Chondrocyte (in vitro differentiated cells): Measurements from ENCODE around the gene CTR9. TPM values are rescaled to one million over a fixed set of nuclear protein-coding genes. Genes with fewer than 3 reads are reported as not detected.

Experiments
- DNase-seq: peaks from one replicate; pipeline ENCODE4 v3.0.0; 2021; ENCODE audit warnings: mixed read lengths, low spot score
- H3K27ac Mint-ChIP-seq: one replicate; pipeline ENCODE4 v1.8.0; 2021; ENCODE audit warnings: mild to moderate bottlenecking, moderate library complexity, mixed read lengths; ENCODE audit not compliant: unreplicated experiment
- H3K27me3 Mint-ChIP-seq: 2 replicates; pipeline ENCODE4 v1.8.0; 2021; ENCODE audit warnings: low read depth, mixed read lengths
- H3K36me3 Mint-ChIP-seq: 2 replicates; pipeline ENCODE4 v1.8.0; 2021; ENCODE audit warnings: low read depth, mixed read lengths
- H3K4me1 Mint-ChIP-seq: 2 replicates; pipeline ENCODE4 v1.8.0; 2021; ENCODE audit warnings: low read depth, mild to moderate bottlenecking, mixed read lengths
- H3K4me3 Mint-ChIP-seq: one replicate; pipeline ENCODE4 v1.8.0; 2021; ENCODE audit warnings: mild to moderate bottlenecking, moderate library complexity, mixed read lengths; ENCODE audit not compliant: unreplicated experiment
- H3K9me3 Mint-ChIP-seq: 2 replicates; pipeline ENCODE4 v1.8.0; 2021; ENCODE audit warnings: low read depth, mixed read lengths
- CTCF ChIP-seq: fragments of 200-600 bp; sonication (generic); IDR thresholded peaks from 2 replicates; pipeline ENCODE4 v1.5.0; 2021; ENCODE audit warnings: antibody characterized with exemption, mild to moderate bottlenecking, moderate library complexity
- total RNA-seq: library from RNA; stranded (reverse); gene quantifications from 3 replicates; pipeline ENCODE4 v1.2.1, GENCODE V29; 2021

The CTR9 gene
- total RNA-seq, 1 donor from 2014 or later, result 24.7 TPM

GRCh38 chr11:10779086-10779485 lies 28.0 kb downstream of the CTR9 start:
- peak overlapping the region; percentile 89 for H3K27ac Mint-ChIP-seq
- H3K27me3 Mint-ChIP-seq, result no peaks in the 10 kb centered on the region
- TF ChIP-seq CTCF, result no peak
- H3K9me3 Mint-ChIP-seq, result no peaks in the 10 kb centered on the region
- no peak overlapping the region for H3K4me3 Mint-ChIP-seq
- DNase-seq, result no peak
- H3K4me1 Mint-ChIP-seq, result peaks cover 10% of the 10 kb centered on the region
- H3K36me3 Mint-ChIP-seq, result peaks cover 29% of the 10 kb centered on the region

DNA sequence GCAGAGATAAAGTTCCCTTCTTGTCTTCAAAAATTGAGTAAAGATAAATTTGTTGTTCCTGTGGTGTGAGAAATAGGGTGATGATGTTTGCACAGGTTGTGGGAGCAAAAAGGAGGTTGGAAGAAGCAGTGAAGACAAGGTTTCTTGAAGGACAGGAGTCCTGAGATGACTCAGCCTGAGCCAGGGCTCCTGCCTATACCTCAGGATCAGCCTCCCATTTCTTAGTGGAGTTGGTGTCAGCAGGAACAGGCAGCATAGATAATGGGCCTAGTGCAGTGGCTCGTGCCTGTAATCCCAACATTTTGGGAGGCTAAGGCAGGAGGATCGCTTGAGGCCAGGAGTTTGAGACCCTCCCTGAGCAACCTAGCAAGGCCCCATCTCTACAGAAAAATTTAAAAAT lies 29.0 kb downstream of the CTR9 start:
- Mint-ChIP-seq H3K36me3 (peaks cover 21% of the 10 kb centered on the region), H3K4me1 (peaks cover 10% of the 10 kb centered on the region), H3K27me3 (no peaks in the 10 kb centered on the region), H3K27ac (no peak overlapping the region), H3K9me3 (no peaks in the 10 kb centered on the region), H3K4me3 (no peak overlapping the region)
- DNase-seq, result no peak
- no peak for TF ChIP-seq CTCF

DNA sequence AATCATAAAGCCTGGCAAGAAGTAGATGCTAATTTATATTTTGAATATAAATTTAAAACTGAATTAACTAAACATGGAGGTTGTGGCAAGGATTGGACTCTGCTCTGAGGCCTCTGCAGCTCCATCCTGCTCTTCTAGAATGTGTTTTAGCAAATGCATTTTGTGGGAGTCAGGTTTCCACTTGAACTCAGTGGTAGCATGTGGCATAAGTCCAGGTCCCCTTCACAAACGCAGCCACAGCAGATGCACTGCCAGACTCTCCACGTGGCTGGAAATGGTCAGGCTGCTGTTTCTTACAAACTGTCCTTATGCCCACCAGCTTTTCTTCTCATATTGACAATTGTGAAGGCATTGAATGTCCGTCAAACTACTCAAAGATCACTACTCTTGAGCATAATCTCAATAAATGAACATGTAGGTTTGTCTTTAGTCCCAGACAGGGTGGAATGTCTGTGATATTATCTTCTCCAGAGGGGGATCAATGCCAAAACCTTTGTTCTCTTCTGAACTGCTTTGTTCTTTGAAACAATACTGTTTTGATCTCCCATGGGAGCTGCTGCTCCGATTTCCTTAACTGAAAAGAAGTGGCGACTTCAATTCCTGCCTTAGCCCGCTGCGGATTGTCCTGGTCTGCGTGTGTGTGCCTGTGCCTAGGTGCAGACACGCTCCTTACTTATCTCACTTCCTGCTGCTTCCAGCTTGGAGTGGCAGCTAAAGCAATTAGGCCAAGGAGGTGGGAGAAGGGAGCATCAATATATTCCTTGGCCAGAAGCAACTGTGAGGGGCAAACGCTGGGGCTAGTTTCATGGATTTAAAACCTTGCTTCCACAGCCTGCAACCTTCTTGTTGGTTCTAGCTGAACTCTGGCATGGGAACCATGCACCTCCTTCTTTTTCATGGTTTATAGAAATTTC lies 33.4 kb downstream of the CTR9 start:
- no peaks in the 10 kb centered on the region for H3K9me3 Mint-ChIP-seq
- no peak for DNase-seq
- H3K4me1 Mint-ChIP-seq, result no peaks in the 10 kb centered on the region
- no peak for TF ChIP-seq CTCF
- H3K36me3 Mint-ChIP-seq, result no peaks in the 10 kb centered on the region
- H3K27ac Mint-ChIP-seq, result no peak overlapping the region
- no peak overlapping the region for H3K4me3 Mint-ChIP-seq
- H3K27me3 Mint-ChIP-seq, result no peaks in the 10 kb centered on the region

DNA sequence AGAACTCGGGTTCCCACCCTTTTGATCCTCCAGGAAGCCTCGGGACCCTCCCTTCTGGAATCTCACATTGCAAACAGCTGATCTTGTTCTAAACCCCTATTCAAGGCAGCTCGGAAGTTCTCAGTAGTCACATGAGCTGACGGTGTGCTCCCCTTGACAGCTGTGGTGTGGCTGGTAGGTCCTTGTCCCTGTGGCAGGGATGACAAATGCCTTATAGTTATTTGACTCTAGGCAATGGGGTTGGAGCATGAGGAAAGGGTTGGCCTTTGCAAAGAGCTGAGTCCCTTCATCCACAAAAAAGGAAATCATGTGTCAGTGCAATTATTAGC lies 34.1 kb downstream of the CTR9 start:
- no peak overlapping the region for H3K4me3 Mint-ChIP-seq
- H3K36me3 Mint-ChIP-seq, result no peaks in the 10 kb centered on the region
- DNase-seq, result no peak
- TF ChIP-seq CTCF, result no peak
- H3K27ac Mint-ChIP-seq, result no peak overlapping the region
- no peaks in the 10 kb centered on the region for H3K9me3 Mint-ChIP-seq
- no peaks in the 10 kb centered on the region for H3K27me3 Mint-ChIP-seq
- H3K4me1 Mint-ChIP-seq, result no peaks in the 10 kb centered on the region

DNA sequence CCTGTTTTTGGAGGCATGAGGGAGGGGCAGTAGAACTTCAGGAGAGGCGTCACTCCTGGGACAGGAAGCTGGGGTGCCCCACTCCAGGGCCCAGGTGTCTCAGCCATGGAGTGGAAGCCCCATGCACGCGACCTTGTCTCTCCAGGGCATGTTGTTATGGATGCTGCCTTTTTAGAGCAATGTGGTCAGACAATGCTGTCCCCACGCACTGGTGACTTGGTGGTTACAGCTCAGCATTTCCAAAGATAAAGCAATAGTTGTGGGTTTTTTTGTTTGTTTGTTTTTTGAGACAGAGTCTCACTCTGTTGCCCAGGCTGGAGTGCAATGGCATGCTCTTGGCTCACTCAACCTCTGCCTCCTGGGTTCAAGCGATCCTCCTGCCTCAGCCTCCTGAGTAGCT lies 35.4 kb downstream of the CTR9 start:
- no peaks in the 10 kb centered on the region for H3K36me3 Mint-ChIP-seq
- H3K9me3 Mint-ChIP-seq, result no peaks in the 10 kb centered on the region
- H3K4me3 Mint-ChIP-seq, result no peak overlapping the region
- TF ChIP-seq CTCF, result no peak
- H3K4me1 Mint-ChIP-seq, result no peaks in the 10 kb centered on the region
- H3K27me3 Mint-ChIP-seq, result no peaks in the 10 kb centered on the region
- H3K27ac Mint-ChIP-seq, result no peak overlapping the region
- DNase-seq, result no peak
